Astrocyte of the cerebellum (primary cell): ENCODE results near the gene CEP85.
"Not testable (repeated sequence)": the region's sequence is repeated elsewhere in the genome, so short reads cannot be mapped to it uniquely, and the experiment has no call there.

Source experiments
- DNase-seq: peaks from one replicate; pipeline ENCODE4 v3.0.0-alpha.2; 2011; ENCODE audit warnings: low read depth
- H3K4me3 ChIP-seq: 2 replicates; pipeline ENCODE4 v1.5.1; 2011; ENCODE audit warnings: mild to moderate bottlenecking, low read depth, low read length, moderate library complexity
- CTCF ChIP-seq: IDR thresholded peaks from 2 replicates; pipeline ENCODE4 v1.5.1; 2012; ENCODE audit warnings: low read length, low read depth, moderate library complexity, mild to moderate bottlenecking; ENCODE audit errors: missing control alignments
- in situ Hi-C: cut with HindIII; loops from 2 replicates; pipeline ENCODE4 v1.10.0; 2017; ENCODE audit warnings: low sequenced_read_pairs

Gene CEP85

GRCh38 chr1:26306290-26307229 is 72.6 kb downstream of the CEP85 start, which contains the start of gene UBXN11:
UBXN11 (minus strand) TSS chr1:26306636; CDS start chr1:26302883, 3,753 bp downstream.
- in situ Hi-C loops: no loop called here
- H3K4me3 ChIP-seq: peak within 1 kb of the TSS; percentile 90
- DNase-seq: peak; percentile 92
- TF ChIP-seq CTCF: no peak

GRCh38 chr1:26307363-26307781 is 73.4 kb downstream of the CEP85 start:
- in situ Hi-C loops: no loop called here
- no peak for TF ChIP-seq CTCF
- no peak overlapping the region for H3K4me3 ChIP-seq
- no peak for DNase-seq

- H3K4me3 ChIP-seq, DNase-seq, in situ Hi-C loops: not testable (repeated sequence)
Observed at GRCh38 chr1:26307966-26308899, 74.2 kb downstream of the CEP85 start.

- no peak overlapping the region for H3K4me3 ChIP-seq
- no peak for DNase-seq
- in situ Hi-C loops: no loop called here
- TF ChIP-seq CTCF: no peak
Observed at GRCh38 chr1:26314501-26314900, 80.5 kb downstream of the CEP85 start.

- no peak for TF ChIP-seq CTCF
- no peak overlapping the region for H3K4me3 ChIP-seq
- DNase-seq: no peak
- in situ Hi-C loops: no loop called here
Observed at GRCh38 chr1:26315874-26316850, 82.2 kb downstream of the CEP85 start.

- no peak overlapping the region for H3K4me3 ChIP-seq
- no peak for TF ChIP-seq CTCF
- in situ Hi-C loops: no loop called here
- DNase-seq: no peak
Observed at GRCh38 chr1:26317146-26317545, 83.1 kb downstream of the CEP85 start.
